Tibial artery (tissue), 4 donors: ENCODE data around the gene CYBC1.

Source experiments
- DNase-seq, 2 donors: peaks; one replicate each; pipeline ENCODE4 v3.0.0-alpha.2; 2019
- H3K27ac ChIP-seq, 2 donors: fragments of 200-600 bp; sonication (generic) in 1 of 2; 1 replicate in 1 of 2; 2 replicates in 1 of 2; pipeline ENCODE4 v1.5.1; 2018 to 2019; ENCODE audit warnings: mild to moderate bottlenecking in 1 of 2
- H3K27me3 ChIP-seq, 2 donors: fragments of 200-600 bp; sonication (generic) in 1 of 2; one replicate each; pipeline versions ENCODE4 v1.5.1 to v1.6.0; 2016 to 2019
- H3K36me3 ChIP-seq, 3 donors: fragments of 200-600 bp; sonication (generic) in 2 of 3; one replicate each; pipeline ENCODE4 v1.5.1; 2016 to 2019; ENCODE audit warnings: mild to moderate bottlenecking in 2 of 3
- H3K4me1 ChIP-seq, 4 donors: fragments of 200-600 bp; sonication (generic) in 2 of 4; 1 replicate in 3 of 4; 2 replicates in 1 of 4; pipeline ENCODE4 v1.5.1; 2016 to 2019
- H3K4me3 ChIP-seq, 2 donors: fragments of 200-600 bp; sonication (generic) in 1 of 2; 1 replicate in 1 of 2; 2 replicates in 1 of 2; pipeline ENCODE4 v1.5.1; 2018 to 2019; ENCODE audit warnings: mild to moderate bottlenecking in 2 of 2
- H3K9me3 ChIP-seq, 3 donors: fragments of 200-600 bp; sonication (generic) in 1 of 3; one replicate each; pipeline ENCODE4 v1.5.1; 2016 to 2019
- CTCF ChIP-seq, 2 experiments: fragments of 200-600 bp in 1 of 2; fragments of 450-650 bp in 1 of 2; IDR thresholded peaks; one replicate each; pipeline ENCODE4 v1.5.1; 2017 to 2019; ENCODE audit warnings: antibody characterized with exemption in 2 of 2, mild to moderate bottlenecking in 1 of 2, moderate library complexity in 1 of 2
- intact Hi-C: fragments of 100-400 bp; cut with DNase I; formaldehyde crosslinking; loops from one replicate; pipeline ENCODE4 v1.15.0; 2023; ENCODE audit warnings: low total_unique reads

The CYBC1 gene

GRCh38 chr17:82402865-82403264 is 47.7 kb downstream of the CYBC1 start:
- intact Hi-C loops: no loop called here

GRCh38 chr17:82400830-82401229 is 49.7 kb downstream of the CYBC1 start:
- no peak for TF ChIP-seq CTCF (IDR thresholded peaks at IDR 0.05)
- Histone ChIP-seq H3K4me1 (peaks cover 0 to 10% (median 7%) of the 10 kb centered on the region in 4 donors), H3K9me3 (no peaks in the 10 kb centered on the region), H3K4me3 (no peak overlapping the region), H3K27me3 (no peaks in the 10 kb centered on the region), H3K36me3 (peaks cover 30 to 56% (median 41%) of the 10 kb centered on the region in 3 donors), H3K27ac (no peak overlapping the region)
- peak in 1 of 2 donors; percentile 48 for DNase-seq
- intact Hi-C loops: no loop called here

More at GRCh38 chr17:82402865-82403264, 47.7 kb downstream of the CYBC1 start:
- Histone ChIP-seq H3K36me3 (peaks cover 30 to 67% (median 39%) of the 10 kb centered on the region in 3 donors), H3K4me1 (peaks cover 0 to 10% (median 7%) of the 10 kb centered on the region in 4 donors), H3K27ac (no peak overlapping the region), H3K4me3 (no peak overlapping the region), H3K9me3 (no peaks in the 10 kb centered on the region), H3K27me3 (no peaks in the 10 kb centered on the region)
- no peak for TF ChIP-seq CTCF (IDR thresholded peaks at IDR 0.05)
- no peak for DNase-seq

GRCh38 chr17:82400206-82400605 is 50.3 kb downstream of the CYBC1 start:
- no peak overlapping the region for H3K27ac ChIP-seq
- H3K36me3 ChIP-seq: peaks cover 30 to 54% (median 42%) of the 10 kb centered on the region in 3 donors
- DNase-seq: no peak
- H3K9me3 ChIP-seq: no peaks in the 10 kb centered on the region
- H3K4me1 ChIP-seq: peaks cover 0 to 10% (median 7%) of the 10 kb centered on the region in 4 donors
- no peak for TF ChIP-seq CTCF (IDR thresholded peaks at IDR 0.05)
- no peak overlapping the region for H3K4me3 ChIP-seq
- intact Hi-C loops: no loop called here
- no peaks in the 10 kb centered on the region for H3K27me3 ChIP-seq

GRCh38 chr17:82399601-82400101 is 50.9 kb downstream of the CYBC1 start:
- H3K27me3 ChIP-seq: no peaks in the 10 kb centered on the region
- peaks cover 30 to 55% (median 48%) of the 10 kb centered on the region in 3 donors for H3K36me3 ChIP-seq
- peaks cover 0 to 10% (median 7%) of the 10 kb centered on the region in 4 donors for H3K4me1 ChIP-seq
- no peak for DNase-seq
- H3K9me3 ChIP-seq: no peaks in the 10 kb centered on the region
- no peak overlapping the region for H3K4me3 ChIP-seq
- TF ChIP-seq CTCF (IDR thresholded peaks at IDR 0.05): no peak
- H3K27ac ChIP-seq: no peak overlapping the region
- intact Hi-C loops: no loop called here

- intact Hi-C loops: no loop called here
- DNase-seq: peak in 1 of 2 donors; percentile 42
- Histone ChIP-seq H3K27ac (no peak overlapping the region), H3K36me3 (peaks cover 27 to 58% (median 47%) of the 10 kb centered on the region in 3 donors), H3K9me3 (no peaks in the 10 kb centered on the region), H3K4me1 (peaks cover 0 to 10% (median 7%) of the 10 kb centered on the region in 4 donors), H3K4me3 (no peak overlapping the region), H3K27me3 (no peaks in the 10 kb centered on the region)
- TF ChIP-seq CTCF (IDR thresholded peaks at IDR 0.05): no peak
These were observed 51.5 kb downstream of the CYBC1 start for GRCh38 chr17:82399041-82399441.
